GM23248 (cell line): ENCODE measurements around the gene UBE2D4. TPM values are rescaled to one million over a fixed set of nuclear protein-coding genes. Genes with fewer than 3 reads are reported as not detected.

Experiments
- DNase-seq: peaks from one replicate; pipeline ENCODE4 v3.0.0-alpha.2; 2015
- H2AFZ ChIP-seq: fragments of 200-600 bp; sonication (generic); 2 replicates; pipeline ENCODE4 v1.6.1; 2016; ENCODE audit warnings: antibody characterized with exemption
- H3F3A ChIP-seq: fragments of 200-600 bp; sonication (generic); 2 replicates; pipeline ENCODE4 v1.6.1; 2016; ENCODE audit warnings: mild to moderate bottlenecking, antibody characterized with exemption, mixed run types; ENCODE audit not compliant: insufficient read depth
- H3K27ac ChIP-seq: fragments of 200-600 bp; sonication (generic); 2 replicates; pipeline ENCODE4 v1.5.1; 2016; ENCODE audit warnings: mild to moderate bottlenecking
- H3K27me3 ChIP-seq: fragments of 200-600 bp; sonication (generic); replicated peaks from 2 replicates; pipeline ENCODE4 v1.6.1; 2016; ENCODE audit warnings: mild to moderate bottlenecking; ENCODE audit not compliant: insufficient read depth
- H3K36me3 ChIP-seq: fragments of 200-600 bp; sonication (generic); 2 replicates; pipeline ENCODE4 v1.6.1; 2016; ENCODE audit warnings: low read depth, mild to moderate bottlenecking
- H3K4me1 ChIP-seq: fragments of 200-600 bp; sonication (generic); 2 replicates; pipeline ENCODE4 v1.6.1; 2016; ENCODE audit warnings: mild to moderate bottlenecking; ENCODE audit not compliant: insufficient read depth
- H3K4me2 ChIP-seq: fragments of 200-600 bp; sonication (generic); one replicate; pipeline ENCODE4 v1.6.1; 2016; ENCODE audit warnings: mild to moderate bottlenecking; ENCODE audit not compliant: unreplicated experiment
- H3K4me3 ChIP-seq: fragments of 200-600 bp; sonication (generic); 2 replicates; pipeline ENCODE4 v1.5.1; 2016; ENCODE audit warnings: mild to moderate bottlenecking
- H3K79me2 ChIP-seq: fragments of 200-600 bp; sonication (generic); 2 replicates; pipeline ENCODE4 v1.6.1; 2016; ENCODE audit warnings: mild to moderate bottlenecking; ENCODE audit not compliant: insufficient read depth
- H3K9ac ChIP-seq: fragments of 200-600 bp; sonication (generic); 2 replicates; pipeline ENCODE4 v1.6.1; 2016; ENCODE audit warnings: mild to moderate bottlenecking
- H3K9me2 ChIP-seq: fragments of 200-600 bp; sonication (generic); 2 replicates; pipeline ENCODE4 v1.6.1; 2016; ENCODE audit warnings: mixed run types, mild to moderate bottlenecking, moderate library complexity; ENCODE audit not compliant: insufficient read depth
- H3K9me3 ChIP-seq: fragments of 200-600 bp; sonication (generic); one replicate; pipeline ENCODE4 v1.6.1; 2017; ENCODE audit warnings: low read depth
- H4K20me1 ChIP-seq: fragments of 200-600 bp; sonication (generic); 2 replicates; pipeline ENCODE4 v1.6.0; 2016; ENCODE audit not compliant: insufficient read depth
- EZH2 ChIP-seq: fragments of 200-600 bp; sonication (generic); IDR thresholded peaks from 2 replicates; pipeline ENCODE4 v1.6.1; 2018; ENCODE audit warnings: antibody characterized with exemption, mild to moderate bottlenecking; ENCODE audit not compliant: insufficient read depth, poor library complexity, severe bottlenecking
- EZH2phosphoT487 ChIP-seq: fragments of 200-600 bp; sonication (generic); IDR thresholded peaks from 2 replicates; pipeline ENCODE4 v1.6.1; 2018; ENCODE audit warnings: antibody characterized with exemption, moderate library complexity, mild to moderate bottlenecking, low read depth; ENCODE audit not compliant: insufficient read depth
- WGBS, 2 experiments: methylation state at CpG; one replicate each; pipeline ENCODE4 v1.1.6; 2015 to 2017; ENCODE audit warnings: low lambda C conversion rate in 2 of 2, low coverage in 1 of 2; ENCODE audit errors: missing lambda C conversion rate in 2 of 2; 5-methylcytosine and 5-hydroxymethylcytosine counted together
- in situ Hi-C: fragments of 300-500 bp; cut with MboI; formaldehyde crosslinking; loops from 2 replicates; pipeline ENCODE4 v1.15.0; 2020
- polyA plus RNA-seq: library from polyadenylated mRNA; unstranded; fragments of >200 nt; fragmentation: Nextera tagmentation; extraction: Ambion mirVana; gene quantifications from 2 replicates; pipeline ENCODE4 v1.2.1, GENCODE V29; 2016
- total RNA-seq: library from RNA; depleted of rRNA; stranded (reverse); fragments of >200 nt; shearing (Covaris generic); gene quantifications from 2 replicates; pipeline ENCODE4 v1.2.3, GENCODE V29; 2014; rRNA removed

The UBE2D4 gene
- total RNA-seq (21.7 and 33.0 TPM in 2 replicates), polyA plus RNA-seq (20.5 and 22.0 TPM in 2 replicates)

DNA sequence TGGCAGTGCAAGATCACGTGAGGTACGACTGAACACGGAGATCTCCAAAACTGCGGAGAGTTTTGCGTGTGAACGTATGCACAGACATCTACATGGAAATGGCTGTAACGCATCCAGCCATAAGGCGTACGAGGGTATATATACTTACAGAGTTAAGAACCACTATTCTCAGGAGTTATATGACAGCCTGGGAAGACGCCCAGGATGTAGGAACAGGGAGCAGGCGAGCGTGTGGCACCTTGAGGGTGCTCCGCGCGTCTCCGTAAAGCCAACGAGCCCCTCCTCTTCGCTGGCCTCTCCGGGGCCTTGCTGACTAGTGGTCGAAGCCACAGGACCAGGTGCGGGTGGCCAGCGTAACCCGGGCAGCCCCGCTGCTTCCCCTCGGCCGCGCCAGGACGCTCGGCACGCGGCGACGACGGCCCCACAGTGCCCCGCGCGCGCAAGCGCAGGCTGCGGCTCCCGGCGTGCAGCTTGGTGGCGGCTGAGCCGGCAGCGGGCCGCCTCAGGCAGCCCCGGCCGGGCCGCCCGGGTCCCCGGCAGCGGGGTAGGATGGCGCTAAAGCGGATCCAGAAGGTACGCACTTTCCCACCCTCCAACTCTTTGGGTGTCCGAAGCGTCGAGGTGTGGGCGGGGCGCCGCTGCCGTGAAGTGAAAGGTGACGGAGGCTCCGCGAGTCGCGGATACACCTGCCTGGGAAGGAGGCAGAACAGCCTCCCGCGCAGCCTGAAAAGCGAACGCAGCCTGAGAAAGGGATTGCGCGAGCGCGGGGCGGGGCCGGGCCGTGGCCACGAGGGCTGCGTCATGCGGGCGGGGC lies at the start of gene UBE2D4:
Gene UBE2D4 (plus strand): TSS at position 453 of the 814 bp plus-strand sequence. CDS start 97 bp downstream, at position 550.
- TF ChIP-seq EZH2phosphoT487 = no peak
- TF ChIP-seq EZH2 = no peak
- peak within 1 kb of the TSS; percentile 89 for H3K27ac ChIP-seq
- WGBS, 2 experiments = 1% methylated on average over 74 to 75 of the region's 82 CpGs
- peaks cover 7% of the 10 kb centered on the region; the same call in 1 of the 2 replicates for H3K4me1 ChIP-seq
- peak within 1 kb of the TSS; percentile 95 for H3K4me2 ChIP-seq
- 0 out of 2 replicates have a peak, but pooled peaks cover 3% of the 10 kb centered on the region for H3K79me2 ChIP-seq
- H3K9me3 ChIP-seq = no peaks in the 10 kb centered on the region
- H3K9ac ChIP-seq = peak within 1 kb of the TSS; percentile 88
- no peaks in the 10 kb centered on the region for H3K27me3 ChIP-seq
- H3K36me3 ChIP-seq = no peaks in the 10 kb centered on the region
- H2AFZ ChIP-seq = peak within 1 kb of the TSS; percentile 99
- peak; percentile 89 for DNase-seq
- H3K9me2 ChIP-seq = no peaks in the 10 kb centered on the region
- in situ Hi-C loops = no loop called here
- peak within 1 kb of the TSS; percentile 86 for H3K4me3 ChIP-seq
- 0 out of 2 replicates have a peak, but pooled peaks cover 5% of the 10 kb centered on the region for H3F3A ChIP-seq
- H4K20me1 ChIP-seq = no peaks in the 10 kb centered on the region

DNA sequence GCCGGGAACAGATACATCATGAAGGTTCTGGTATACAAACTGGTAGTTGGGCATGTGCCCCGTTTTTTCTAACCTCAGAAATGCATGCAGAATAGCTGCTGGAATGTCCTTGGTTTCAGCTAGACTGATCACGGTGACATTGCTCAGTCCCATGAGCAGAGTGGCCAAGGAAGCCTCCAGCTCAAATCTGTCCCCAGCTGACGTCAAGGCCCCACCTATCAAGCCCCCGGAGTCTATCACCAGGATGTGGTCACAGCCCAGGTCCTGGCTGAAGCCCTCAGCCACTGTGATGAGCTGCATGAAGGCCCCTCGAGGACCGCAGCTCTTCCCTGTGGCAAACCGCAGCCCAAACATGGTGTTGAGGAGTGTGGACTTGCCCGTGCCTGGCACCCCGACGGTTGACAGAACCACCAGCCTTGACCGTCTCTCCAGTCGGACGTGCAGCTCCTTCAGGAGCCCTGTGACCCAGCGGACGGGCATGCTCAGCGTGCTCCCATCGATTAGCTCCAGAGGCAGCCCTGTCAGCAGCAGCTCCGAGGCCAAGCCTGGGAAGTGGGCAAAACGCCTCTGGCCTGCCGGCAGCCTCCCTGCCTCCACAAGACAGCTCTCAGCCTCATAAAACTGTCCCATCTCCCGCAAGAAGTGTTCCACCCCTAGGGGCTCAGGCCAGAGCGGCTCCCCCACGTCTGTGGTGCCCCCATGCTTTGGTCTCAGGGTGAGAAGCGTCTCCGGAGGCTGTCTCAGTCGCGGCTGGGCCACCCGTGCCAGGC lies 49.1 kb upstream of the UBE2D4 start:
- Histone ChIP-seq H3K9me3 (no peaks in the 10 kb centered on the region), H3K27ac (no peak overlapping the region), H3K9ac (no peak overlapping the region), H3F3A (peaks cover 61% of the 10 kb centered on the region), H3K4me1 (peaks cover 43% of the 10 kb centered on the region), H4K20me1 (no peaks in the 10 kb centered on the region), H3K27me3 (no peaks in the 10 kb centered on the region), H3K9me2 (no peaks in the 10 kb centered on the region), H3K4me2 (no peak overlapping the region), H2AFZ (no peak overlapping the region), H3K79me2 (peaks cover 33% of the 10 kb centered on the region), H3K36me3 (peaks cover 22% of the 10 kb centered on the region), H3K4me3 (no peak overlapping the region)
- in situ Hi-C loops = no loop called here
- TF ChIP-seq EZH2 (no peak), EZH2phosphoT487 (no peak)
- no peak for DNase-seq
- WGBS, 2 experiments = 89 to 92% methylated on average over 24 to 28 of the region's 29 CpGs

DNA sequence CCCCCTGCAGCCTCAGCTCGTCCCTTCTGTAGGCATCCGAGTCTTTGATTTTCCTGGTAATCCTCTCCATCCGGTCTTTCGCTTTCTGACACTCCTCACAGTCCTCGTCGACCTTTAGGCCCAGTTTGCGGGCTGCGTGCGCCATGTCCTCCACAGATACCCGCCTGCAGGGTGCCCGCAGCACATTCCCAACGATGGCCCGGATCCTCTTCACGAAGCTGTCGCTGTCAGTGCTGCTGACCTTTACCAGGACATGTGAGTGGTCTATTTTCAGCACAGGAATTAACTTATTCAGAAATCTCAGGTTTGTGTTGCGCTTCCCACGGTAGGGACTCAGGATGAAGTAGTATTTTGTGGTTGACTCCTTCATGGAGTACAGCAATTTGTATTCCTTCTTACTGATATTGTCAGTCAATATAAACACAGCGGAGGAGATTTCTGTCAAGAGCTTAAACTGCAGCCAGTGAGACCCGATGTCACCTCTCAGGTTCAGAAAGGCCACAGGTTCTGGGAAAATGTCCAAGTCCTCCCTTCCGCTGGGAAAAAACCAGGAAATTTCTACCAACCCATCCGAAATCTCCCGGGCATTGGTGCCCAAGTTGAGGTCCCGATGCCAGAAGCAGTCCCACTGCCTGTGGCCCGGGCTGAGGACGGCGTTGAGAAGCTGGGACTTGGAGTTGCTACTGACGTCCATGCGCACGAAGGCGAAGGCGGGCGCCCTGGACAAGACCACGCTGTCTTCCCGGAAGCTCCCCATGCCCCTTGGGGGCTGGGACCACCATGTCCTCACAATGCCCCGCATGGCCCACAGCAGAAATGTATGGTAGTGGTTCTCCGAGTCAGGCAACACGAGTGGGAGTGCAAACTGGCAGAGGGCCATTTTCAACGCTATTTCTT lies 48.0 kb upstream of the UBE2D4 start:
- in situ Hi-C loops = no loop called here
- DNase-seq = no peak
- 94 to 95% methylated on average over 36 to 38 of the region's 38 CpGs for WGBS, 2 experiments
- Histone ChIP-seq H4K20me1 (no peaks in the 10 kb centered on the region), H3K9ac (no peak overlapping the region; the same call in 1 of the 2 replicates), H3K79me2 (peaks cover 37% of the 10 kb centered on the region), H3K9me2 (no peaks in the 10 kb centered on the region), H3K27ac (peak overlapping the region; percentile 79), H3K9me3 (no peaks in the 10 kb centered on the region), H3K4me3 (no peak overlapping the region), H3K4me2 (peak overlapping the region; percentile 55), H3K4me1 (peaks cover 40% of the 10 kb centered on the region), H2AFZ (no peak overlapping the region), H3K27me3 (no peaks in the 10 kb centered on the region), H3F3A (peaks cover 56% of the 10 kb centered on the region), H3K36me3 (peaks cover 25% of the 10 kb centered on the region)
- TF ChIP-seq EZH2phosphoT487 = no peak
- no peak for TF ChIP-seq EZH2

DNA sequence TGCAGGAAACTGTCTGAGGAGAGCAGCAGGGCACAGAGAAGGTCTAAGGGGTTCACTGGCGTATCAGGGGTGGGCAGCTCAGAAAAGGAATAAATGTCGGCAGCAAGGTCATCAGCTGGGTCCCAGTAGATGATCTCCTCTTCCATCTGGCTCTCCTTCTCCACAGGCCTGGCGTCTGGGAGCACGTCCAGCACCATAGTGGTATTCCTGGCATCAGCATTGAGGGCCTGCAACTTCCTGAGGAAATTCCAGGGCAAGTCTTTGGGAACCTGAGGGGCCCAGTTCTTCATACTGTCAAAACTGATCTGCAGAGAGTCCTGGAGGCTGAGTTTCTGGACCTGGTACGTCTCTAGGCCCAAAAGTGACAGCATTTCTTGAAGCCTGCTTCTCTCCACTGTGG lies 47.4 kb upstream of the UBE2D4 start:
- DNase-seq = peak; percentile 35
- Histone ChIP-seq H3K27me3 (no peaks in the 10 kb centered on the region), H3K4me1 (peaks cover 35% of the 10 kb centered on the region), H3F3A (peaks cover 51% of the 10 kb centered on the region), H3K4me3 (no peak overlapping the region), H4K20me1 (no peaks in the 10 kb centered on the region), H3K4me2 (peak overlapping the region; percentile 55), H3K79me2 (peaks cover 43% of the 10 kb centered on the region), H3K27ac (peak overlapping the region; percentile 79), H3K9me3 (no peaks in the 10 kb centered on the region), H3K9me2 (no peaks in the 10 kb centered on the region), H2AFZ (no peak overlapping the region), H3K9ac (peak overlapping the region; percentile 52; the same call in 1 of the 2 replicates), H3K36me3 (peaks cover 29% of the 10 kb centered on the region)
- 75 to 84% methylated on average over 5 of the region's 5 CpGs for WGBS, 2 experiments
- in situ Hi-C loops = no loop called here
- TF ChIP-seq EZH2phosphoT487 (no peak), EZH2 (no peak)
